ENCODE measurements around the gene ALDH1L2.

DNA sequence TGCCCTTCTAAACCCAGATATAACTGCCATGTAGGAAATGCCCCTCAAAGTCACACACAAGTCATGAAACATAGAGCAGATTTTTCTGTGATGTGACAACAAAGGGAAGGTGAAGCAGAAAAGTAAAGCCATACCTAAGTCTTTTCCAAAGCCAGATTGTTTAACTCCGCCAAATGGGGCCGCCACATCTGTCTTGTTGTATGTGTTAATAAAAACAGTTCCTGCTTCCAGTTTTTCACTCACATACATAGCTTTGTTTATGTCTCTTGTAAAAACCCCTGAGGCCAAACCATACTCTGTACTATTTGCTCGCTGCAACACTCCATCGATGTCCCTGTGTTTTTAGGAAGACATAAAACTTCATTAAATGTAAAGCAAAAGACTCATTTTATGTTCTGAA is 57.8 kb downstream of the ALDH1L2 start:
- no peak for TF ChIP-seq CTCF (IDR thresholded peaks at IDR 0.05)
- no peak for TF ChIP-seq SP1 (CRISPR knock-in tag; conservative IDR thresholded peaks at IDR 0.05)
- TF ChIP-seq ATF1 (CRISPR knock-in tag; IDR thresholded peaks at IDR 0.05): no peak
- no peak for TF ChIP-seq ZNF423 (CRISPR knock-in tag; IDR thresholded peaks at IDR 0.05)
- no peak for TF ChIP-seq TCF7 (CRISPR knock-in tag; IDR thresholded peaks at IDR 0.05; ENCODE audit: low read depth)
- TF ChIP-seq FOXP4 (CRISPR knock-in tag; IDR thresholded peaks at IDR 0.05): no peak
- no peak for TF ChIP-seq ATF6 (CRISPR knock-in tag; IDR thresholded peaks at IDR 0.05)
- TF ChIP-seq ESRRA (CRISPR knock-in tag; IDR thresholded peaks at IDR 0.05; ENCODE audit: borderline replicate concordance): no peak
- TF ChIP-seq PRRX2 (CRISPR knock-in tag; IDR thresholded peaks at IDR 0.05): no peak
- no peak for TF ChIP-seq NR2C2 (CRISPR knock-in tag; IDR thresholded peaks at IDR 0.05)
- TF ChIP-seq, protein P1, sequence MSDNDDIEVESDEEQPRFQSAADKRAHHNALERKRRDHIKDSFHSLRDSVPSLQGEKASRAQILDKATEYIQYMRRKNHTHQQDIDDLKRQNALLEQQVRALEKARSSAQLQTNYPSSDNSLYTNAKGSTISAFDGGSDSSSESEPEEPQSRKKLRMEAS (CRISPR knock-in tag; IDR thresholded peaks at IDR 0.05): no peak
- no peak for TF ChIP-seq AFF4 (CRISPR knock-in tag; IDR thresholded peaks at IDR 0.05; ENCODE audit: borderline replicate concordance)
- no peak for TF ChIP-seq ZNF138 (CRISPR knock-in tag; conservative IDR thresholded peaks at IDR 0.05)
- no peak for TF ChIP-seq MXD4 (CRISPR knock-in tag; IDR thresholded peaks at IDR 0.05; ENCODE audit: borderline replicate concordance)

Measured in WTC11 (cell line).